ENCODE results near the gene TAOK3.
"Not testable (repeated sequence)": the region's sequence is repeated elsewhere in the genome, so short reads cannot be mapped to it uniquely, and the experiment has no call there.

TAOK3 gene

GRCh38 chr12:118371321-118372282 lies 1.1 kb downstream of the TAOK3 start:
- DNase-seq = no peak

DNA sequence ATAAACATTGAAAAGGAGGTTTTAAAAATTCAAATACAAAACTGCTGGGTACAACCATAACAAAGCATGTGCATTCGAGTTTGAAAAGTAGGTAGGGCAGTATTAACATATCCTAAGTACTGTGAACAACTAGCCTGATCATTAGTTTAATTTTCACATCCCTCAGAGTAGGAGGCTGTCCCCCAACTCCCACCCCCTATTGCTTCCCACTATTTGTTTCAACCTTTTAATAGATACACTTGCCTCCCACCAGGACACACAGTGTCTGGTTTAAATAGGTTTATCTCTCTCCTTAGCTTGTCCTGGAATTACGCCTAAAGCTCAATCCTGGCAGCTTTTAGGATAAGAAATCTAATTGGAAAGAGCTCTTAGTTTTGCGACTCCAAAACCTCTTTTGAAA lies 2.1 kb downstream of the TAOK3 start:
- no peak for DNase-seq

- no peak for DNase-seq
These were observed 3.9 kb downstream of the TAOK3 start for GRCh38 chr12:118368821-118369220.

GRCh38 chr12:118361889-118362288 lies 10.8 kb downstream of the TAOK3 start:
- no peak for DNase-seq

DNA sequence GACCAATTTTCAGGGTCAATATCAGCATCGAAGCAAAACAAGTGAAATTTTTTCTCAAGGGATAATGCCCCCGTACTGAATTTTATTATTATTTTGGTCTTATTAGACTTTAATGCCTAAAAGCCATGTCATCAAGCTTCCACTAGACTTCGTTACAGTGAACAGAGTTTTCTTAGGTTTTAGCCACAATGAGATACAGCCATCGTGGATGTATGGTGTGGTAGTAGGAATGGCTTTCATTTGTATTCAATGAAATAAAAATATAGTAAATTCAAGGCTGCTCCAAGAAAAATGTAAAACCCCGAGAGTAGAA lies 11.7 kb downstream of the TAOK3 start:
- no peak for DNase-seq

GRCh38 chr12:118359541-118359915 lies 13.2 kb downstream of the TAOK3 start:
- peak; percentile 61 for DNase-seq

- DNase-seq = peak; percentile 28
These were observed 13.8 kb downstream of the TAOK3 start for GRCh38 chr12:118358612-118359540.

- DNase-seq = no peak
These were observed 14.7 kb downstream of the TAOK3 start for GRCh38 chr12:118358008-118358359.

DNA sequence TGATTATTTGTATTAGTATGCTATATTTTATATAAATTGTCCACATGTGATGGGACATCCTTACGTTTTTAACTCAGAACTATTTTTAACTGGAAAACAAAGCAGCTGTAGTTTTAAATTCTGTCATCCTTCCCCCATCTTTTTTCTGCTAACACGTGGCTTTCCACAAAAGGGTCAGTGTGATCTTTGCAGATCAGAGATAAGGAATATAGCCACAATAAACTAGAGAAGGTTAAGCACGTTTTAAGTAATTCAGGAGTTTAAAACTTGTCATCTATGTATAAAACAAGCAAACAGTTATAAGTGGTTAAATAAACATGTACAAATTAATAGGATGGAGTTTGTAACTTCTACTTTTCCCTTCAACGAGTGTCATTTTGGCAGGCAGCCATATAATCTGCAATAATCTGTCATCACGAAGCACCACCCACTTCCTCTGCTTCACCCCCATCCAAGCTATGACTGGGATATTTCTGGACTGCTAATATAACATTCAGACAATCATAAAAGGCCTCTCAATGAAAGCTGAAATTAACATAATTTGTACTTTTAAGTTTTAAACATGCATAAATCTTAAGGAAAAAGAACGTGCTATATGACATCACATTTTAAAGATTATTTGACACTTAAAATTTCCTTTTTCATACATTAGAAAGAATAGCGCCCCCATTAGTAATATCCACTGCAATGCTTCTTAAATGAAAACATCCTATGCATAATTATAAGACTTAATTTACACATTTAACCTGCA lies 15.3 kb downstream of the TAOK3 start:
- DNase-seq = peak; percentile 75

GRCh38 chr12:118356809-118357256 lies 15.9 kb downstream of the TAOK3 start:
- no peak for DNase-seq

DNA sequence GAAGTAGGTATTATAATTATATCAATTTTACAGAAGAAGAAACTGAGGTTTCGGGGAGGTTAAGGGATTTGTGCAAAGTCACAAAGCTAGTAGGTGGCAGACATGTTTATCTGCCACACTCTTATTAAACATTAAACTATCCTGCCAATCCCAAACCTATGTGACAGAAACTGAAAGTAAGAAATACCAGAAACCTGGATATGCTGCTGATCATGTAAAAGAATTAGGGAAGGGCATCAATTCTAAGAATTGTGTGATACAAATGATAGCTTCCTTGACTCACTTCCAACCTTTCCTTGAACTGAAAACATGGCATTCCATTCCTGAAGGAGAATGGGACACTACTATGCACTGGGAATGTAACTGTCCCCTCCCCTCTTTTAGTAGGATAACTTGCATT lies 16.9 kb downstream of the TAOK3 start:
- no peak for DNase-seq

GRCh38 chr12:118354903-118355302 lies 17.8 kb downstream of the TAOK3 start:
- no peak for DNase-seq

- DNase-seq = not testable (repeated sequence)
These were observed 18.2 kb downstream of the TAOK3 start for GRCh38 chr12:118354503-118354902.

DNA sequence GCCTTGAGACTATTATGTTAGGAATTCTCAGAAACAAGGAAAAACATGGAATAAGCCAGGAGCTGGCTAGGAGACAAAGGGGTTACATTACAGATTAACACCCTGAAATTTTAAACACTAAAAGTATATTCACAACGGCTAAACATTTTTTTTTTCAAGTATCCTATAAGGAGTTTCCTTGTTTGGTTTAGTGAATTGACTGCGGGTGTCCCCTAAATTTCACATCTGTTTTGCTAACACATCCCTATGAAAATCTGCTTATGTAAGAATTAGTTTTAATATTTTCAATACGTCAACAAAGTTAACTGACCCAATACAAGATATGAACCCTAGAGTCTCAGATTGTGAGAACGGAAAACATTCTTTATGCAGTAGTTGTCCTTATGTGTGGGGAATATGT lies 19.0 kb downstream of the TAOK3 start:
- DNase-seq = no peak

GRCh38 chr12:118350908-118351559 lies 21.7 kb downstream of the TAOK3 start:
- no peak for DNase-seq

- no peak for DNase-seq
These were observed 24.8 kb downstream of the TAOK3 start for GRCh38 chr12:118347916-118348315.

- DNase-seq = no peak
These were observed 25.8 kb downstream of the TAOK3 start for GRCh38 chr12:118346895-118347294.

GRCh38 chr12:118345355-118345754 lies 27.4 kb downstream of the TAOK3 start:
- DNase-seq = no peak

DNA sequence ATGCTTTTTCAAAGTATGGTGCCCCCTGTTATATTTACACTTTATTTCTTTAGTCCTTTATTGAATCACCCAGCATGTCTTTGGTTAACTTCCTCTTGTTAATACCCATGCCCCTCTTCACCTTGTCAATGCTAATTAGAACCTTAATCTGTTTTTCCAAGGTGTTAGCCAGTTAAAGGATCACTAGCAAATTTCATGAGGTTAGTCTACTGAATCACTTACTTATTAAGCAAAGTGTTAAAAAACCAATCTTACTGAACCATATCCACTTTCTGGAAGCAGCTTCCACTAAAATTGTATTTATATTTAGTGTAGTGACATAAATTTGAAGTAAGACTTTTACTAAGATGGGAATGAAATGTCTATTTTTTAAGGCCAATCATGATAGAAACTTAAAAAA lies 27.9 kb downstream of the TAOK3 start:
- no peak for DNase-seq

DNA sequence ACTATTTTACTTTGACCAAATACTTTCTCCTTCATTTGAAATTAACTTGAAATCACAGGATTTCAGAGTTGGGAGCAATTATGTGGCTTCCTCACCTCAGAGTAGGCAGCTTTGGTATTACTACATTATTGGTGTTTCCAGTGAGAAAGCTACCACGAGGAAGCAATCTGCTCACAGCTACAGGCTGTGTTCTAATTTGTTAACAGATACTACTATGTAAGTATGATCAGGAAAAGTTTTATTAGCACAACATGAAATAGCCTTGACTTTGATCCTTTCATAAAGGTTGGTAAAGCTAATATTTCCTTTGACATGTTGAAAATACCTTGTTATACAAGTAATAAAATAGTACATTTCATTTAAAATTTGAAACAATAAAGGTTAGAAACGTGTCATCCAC lies 30.6 kb downstream of the TAOK3 start:
- DNase-seq = no peak

DNA sequence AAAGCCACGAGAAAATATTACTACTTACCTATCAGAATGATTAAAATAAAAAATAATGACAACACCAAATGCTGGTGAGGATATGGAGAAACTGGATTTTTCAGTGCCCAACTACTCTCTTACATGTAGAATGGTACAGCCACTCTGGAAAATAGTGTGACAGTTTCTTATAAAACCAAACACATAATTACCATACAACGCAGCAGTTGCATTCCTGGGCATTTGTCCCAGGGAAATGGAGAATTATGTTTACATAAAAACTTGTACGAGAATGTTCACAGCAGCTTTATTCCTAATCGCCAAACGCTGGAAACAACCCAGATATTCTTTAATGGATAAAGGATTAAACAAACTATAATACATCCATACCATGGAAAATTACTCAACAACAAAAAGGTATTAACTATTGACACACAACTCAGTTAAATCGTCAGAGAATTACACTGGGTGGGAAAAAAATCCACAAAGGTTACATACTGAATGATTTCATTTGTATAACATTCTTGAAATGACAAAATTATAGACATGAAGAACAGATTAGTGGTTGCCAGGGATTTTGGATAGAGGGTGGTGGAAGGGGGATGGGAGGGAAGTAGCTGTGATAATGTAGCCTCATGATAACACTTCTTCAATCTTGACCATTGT lies 35.4 kb downstream of the TAOK3 start:
- DNase-seq = no peak

- no peak for DNase-seq
These were observed 36.6 kb downstream of the TAOK3 start for GRCh38 chr12:118336123-118336522.
